ENCODE results near the gene PTGFRN. TPM values are rescaled to one million over a fixed set of nuclear protein-coding genes. Genes with fewer than 3 reads are reported as not detected.

PTGFRN gene
- polyA plus RNA-seq, 1 donor from 2014 or later: 20.1 TPM

- no peak for TF ChIP-seq SMC3 (conservative IDR thresholded peaks at IDR 0.05; ENCODE audit: poor library complexity)
Measured at GRCh38 chr1:116968724-116969123, 59.0 kb downstream of the PTGFRN start (continued).

- Histone ChIP-seq H3F3A (ENCODE audit: insufficient read depth, low read length, poor library complexity, severe bottlenecking) (no peaks in the 10 kb centered on the region), H3K9me2 (ENCODE audit: insufficient read depth, low read length) (no peaks in the 10 kb centered on the region), H3K79me2 (replicated peaks; ENCODE audit: insufficient read depth, low read length) (no peaks in the 10 kb centered on the region), H3K27me3 (ENCODE audit: insufficient read depth, low read depth, low read length) (no peaks in the 10 kb centered on the region), H3K4me3 (ENCODE audit: low read length) (no peak overlapping the region), H4K20me1 (ENCODE audit: insufficient read depth) (no peaks in the 10 kb centered on the region), H3K4me2 (ENCODE audit: low read length) (no peak overlapping the region), H2AFZ (ENCODE audit: low read depth, low read length) (no peak overlapping the region), H3K9ac (ENCODE audit: low read length) (no peak overlapping the region), H3K36me3 (ENCODE audit: insufficient read depth, low read length) (peaks cover 9% of the 10 kb centered on the region), H3K9me3 (ENCODE audit: low read length) (no peaks in the 10 kb centered on the region), H3K27ac (ENCODE audit: low read length) (no peak overlapping the region)
- TF ChIP-seq SMC3 (conservative IDR thresholded peaks at IDR 0.05; ENCODE audit: poor library complexity) (no peak), RAD21 (conservative IDR thresholded peaks at IDR 0.05) (no peak), MXI1 (conservative IDR thresholded peaks at IDR 0.05; ENCODE audit: poor library complexity, severe bottlenecking) (no peak), REST (IDR thresholded peaks at IDR 0.05; ENCODE audit: borderline replicate concordance) (no peak), CTCF (IDR thresholded peaks at IDR 0.05; ENCODE audit: poor library complexity, severe bottlenecking) (no peak)
Measured at GRCh38 chr1:116971258-116971860, 61.6 kb downstream of the PTGFRN start.

- no peaks in the 10 kb centered on the region for H3F3A ChIP-seq (ENCODE audit: insufficient read depth, low read length, poor library complexity, severe bottlenecking)
- H3K9me3 ChIP-seq (ENCODE audit: low read length): no peaks in the 10 kb centered on the region
- no peak overlapping the region for H3K9ac ChIP-seq (ENCODE audit: low read length)
- H3K27ac ChIP-seq (ENCODE audit: low read length): no peak overlapping the region
- TF ChIP-seq MXI1 (conservative IDR thresholded peaks at IDR 0.05; ENCODE audit: poor library complexity, severe bottlenecking) (no peak), CTCF (IDR thresholded peaks at IDR 0.05; ENCODE audit: poor library complexity, severe bottlenecking) (no peak), RAD21 (conservative IDR thresholded peaks at IDR 0.05) (no peak), TAF1 (IDR thresholded peaks at IDR 0.05; ENCODE audit: low read depth) (no peak), POLR2AphosphoS5 (IDR thresholded peaks at IDR 0.05) (no peak), EZH2 (IDR thresholded peaks at IDR 0.05; ENCODE audit: borderline replicate concordance, insufficient read depth, low read length, poor library complexity, severe bottlenecking) (no peak)
- no peak overlapping the region for H3K4me2 ChIP-seq (ENCODE audit: low read length)
- H3K9me2 ChIP-seq (ENCODE audit: insufficient read depth, low read length): no peaks in the 10 kb centered on the region
- H3K27me3 ChIP-seq (ENCODE audit: insufficient read depth, low read depth, low read length): no peaks in the 10 kb centered on the region
- no peaks in the 10 kb centered on the region for H3K79me2 ChIP-seq (replicated peaks; ENCODE audit: insufficient read depth, low read length)
- no peaks in the 10 kb centered on the region for H4K20me1 ChIP-seq (ENCODE audit: insufficient read depth)
- no peak overlapping the region for H2AFZ ChIP-seq (ENCODE audit: low read depth, low read length)
- H3K36me3 ChIP-seq (ENCODE audit: insufficient read depth, low read length): peaks cover 9% of the 10 kb centered on the region
- H3K4me3 ChIP-seq (ENCODE audit: low read length): no peak overlapping the region
Measured at GRCh38 chr1:116971965-116972673, 62.4 kb downstream of the PTGFRN start.
